Activated CD8-positive, alpha-beta T cell treated with anti-CD3 and anti-CD28 coated beads for 36 hours (primary cell): Measurements from ENCODE around the gene SYK. TPM values are rescaled to one million over a fixed set of nuclear protein-coding genes. Genes with fewer than 3 reads are reported as not detected.

Source experiments
- ATAC-seq: fragments of 200-7000 bp; cut with Tn5 transposase; one replicate; pipeline ENCODE4 v1.10.0; 2021; ENCODE audit warnings: mild to moderate bottlenecking, moderate library complexity
- CTCF ChIA-PET: fragments of 350-600 bp; sonication (Branson Sonifier 250); formaldehyde crosslinking; loops from one replicate; lab custom pipeline; 2021; ENCODE audit warnings: antibody characterized with exemption; lab: Charles Lee
- POLR2A ChIA-PET: fragments of 350-600 bp; sonication (Branson Sonifier 250); formaldehyde crosslinking; loops from one replicate; lab custom pipeline; 2021; ENCODE audit warnings: antibody characterized with exemption; lab: Charles Lee
- DNase-seq: peaks from one replicate; pipeline ENCODE4 v3.0.0-alpha.2; 2020
- H3K27ac Mint-ChIP-seq: one replicate; pipeline ENCODE4 v1.8.0; 2021; ENCODE audit warnings: mild to moderate bottlenecking, mixed read lengths
- H3K27me3 Mint-ChIP-seq: one replicate; pipeline ENCODE4 v1.8.0; 2021; ENCODE audit warnings: mixed read lengths
- H3K36me3 Mint-ChIP-seq: one replicate; pipeline ENCODE4 v1.8.0; 2021; ENCODE audit warnings: low read depth, mixed read lengths
- H3K4me1 Mint-ChIP-seq: one replicate; pipeline ENCODE4 v1.8.0; 2021; ENCODE audit warnings: low read depth, mixed read lengths
- H3K4me3 Mint-ChIP-seq: one replicate; pipeline ENCODE4 v1.8.0; 2021; ENCODE audit warnings: mild to moderate bottlenecking, moderate library complexity, mixed read lengths
- H3K9me3 Mint-ChIP-seq: one replicate; pipeline ENCODE4 v1.8.0; 2021; ENCODE audit warnings: mixed read lengths
- intact Hi-C: fragments of 100-400 bp; cut with micrococcal nuclease; formaldehyde crosslinking; loops from one replicate; pipeline ENCODE4 v1.10.0; 2022
- total RNA-seq, 2 experiments: library from RNA; stranded (reverse); gene quantifications; one replicate each; pipeline ENCODE4 v1.2.3, GENCODE V29; 2021
- TF ChIP-seq, protein P1 (sequence below): fragments of 200-600 bp; IDR thresholded peaks from one replicate; pipeline ENCODE4 v1.8.0; 2022; ENCODE audit warnings: antibody characterized with exemption, mild to moderate bottlenecking

The SYK gene
- total RNA-seq, 2 experiments from 2014 or later: 0.20 to 0.56 TPM

GRCh38 chr9:90838098-90838497, 36.5 kb downstream of the SYK start:
- TF ChIP-seq, protein P1, sequence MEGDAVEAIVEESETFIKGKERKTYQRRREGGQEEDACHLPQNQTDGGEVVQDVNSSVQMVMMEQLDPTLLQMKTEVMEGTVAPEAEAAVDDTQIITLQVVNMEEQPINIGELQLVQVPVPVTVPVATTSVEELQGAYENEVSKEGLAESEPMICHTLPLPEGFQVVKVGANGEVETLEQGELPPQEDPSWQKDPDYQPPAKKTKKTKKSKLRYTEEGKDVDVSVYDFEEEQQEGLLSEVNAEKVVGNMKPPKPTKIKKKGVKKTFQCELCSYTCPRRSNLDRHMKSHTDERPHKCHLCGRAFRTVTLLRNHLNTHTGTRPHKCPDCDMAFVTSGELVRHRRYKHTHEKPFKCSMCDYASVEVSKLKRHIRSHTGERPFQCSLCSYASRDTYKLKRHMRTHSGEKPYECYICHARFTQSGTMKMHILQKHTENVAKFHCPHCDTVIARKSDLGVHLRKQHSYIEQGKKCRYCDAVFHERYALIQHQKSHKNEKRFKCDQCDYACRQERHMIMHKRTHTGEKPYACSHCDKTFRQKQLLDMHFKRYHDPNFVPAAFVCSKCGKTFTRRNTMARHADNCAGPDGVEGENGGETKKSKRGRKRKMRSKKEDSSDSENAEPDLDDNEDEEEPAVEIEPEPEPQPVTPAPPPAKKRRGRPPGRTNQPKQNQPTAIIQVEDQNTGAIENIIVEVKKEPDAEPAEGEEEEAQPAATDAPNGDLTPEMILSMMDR: no peak
- H3K9me3 Mint-ChIP-seq: no peaks in the 10 kb centered on the region
- DNase-seq (no peak), ATAC-seq (no peak)
- H3K27me3 Mint-ChIP-seq: no peaks in the 10 kb centered on the region
- ChIA-PET POLR2A (no interaction called here), CTCF (interaction anchor here (1.1 to 1.3 kb wide), 2 partner anchors 13 to 28 kb away, joined by 4 read pairs; no protein-coding TSS in a partner anchor)
- H3K4me1 Mint-ChIP-seq: no peaks in the 10 kb centered on the region
- H3K4me3 Mint-ChIP-seq: no peak overlapping the region
- H3K27ac Mint-ChIP-seq: no peak overlapping the region
- H3K36me3 Mint-ChIP-seq: no peaks in the 10 kb centered on the region
- intact Hi-C loops: no loop called here

DNA sequence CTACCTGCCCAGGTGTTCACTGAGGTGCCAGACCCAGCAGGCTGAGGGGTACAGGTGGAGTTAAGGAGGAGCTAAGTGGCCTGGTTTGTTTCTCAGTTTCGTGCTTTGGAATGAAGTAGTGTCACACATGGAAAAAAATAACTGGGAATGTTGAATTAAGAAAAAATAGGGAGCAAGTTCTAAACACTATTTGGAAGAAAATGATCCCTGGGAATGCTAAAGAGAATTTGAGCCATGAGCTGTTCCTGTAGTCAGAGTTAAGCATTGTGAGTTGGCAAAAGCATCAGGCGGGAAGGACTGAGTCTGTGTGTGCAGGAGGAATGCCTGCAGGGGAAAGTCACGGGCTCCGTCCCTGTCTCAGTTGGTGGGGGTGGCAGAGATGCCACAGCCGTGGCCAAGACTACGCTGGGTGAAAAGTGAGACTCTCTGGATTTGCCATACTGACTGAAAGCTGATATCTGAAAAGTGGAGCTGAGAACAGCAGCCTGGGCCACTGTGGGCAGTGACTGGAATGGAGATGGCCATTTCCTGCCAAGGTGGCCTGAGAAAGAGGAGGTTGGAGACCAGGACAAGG, 37.0 kb downstream of the SYK start:
- H3K27me3 Mint-ChIP-seq: no peaks in the 10 kb centered on the region
- H3K4me1 Mint-ChIP-seq: no peaks in the 10 kb centered on the region
- no peaks in the 10 kb centered on the region for H3K9me3 Mint-ChIP-seq
- no peak overlapping the region for H3K4me3 Mint-ChIP-seq
- ATAC-seq (no peak), DNase-seq (no peak)
- H3K36me3 Mint-ChIP-seq: no peaks in the 10 kb centered on the region
- intact Hi-C loops: no loop called here
- no peak overlapping the region for H3K27ac Mint-ChIP-seq
- TF ChIP-seq, protein P1: no peak
- ChIA-PET POLR2A (no interaction called here), CTCF (interaction anchor here (1.1 to 1.3 kb wide), 2 partner anchors 13 to 27 kb away, joined by 4 read pairs; no protein-coding TSS in a partner anchor)

- DNase-seq: no peak
- H3K4me3 Mint-ChIP-seq: no peak overlapping the region
- H3K4me1 Mint-ChIP-seq: no peaks in the 10 kb centered on the region
- ChIA-PET POLR2A (no interaction called here), CTCF (interaction anchor here (1.1 to 1.3 kb wide), 2 partner anchors 12 to 27 kb away, joined by 4 read pairs; no protein-coding TSS in a partner anchor)
- H3K27ac Mint-ChIP-seq: no peak overlapping the region
- TF ChIP-seq, protein P1: no peak
- H3K27me3 Mint-ChIP-seq: no peaks in the 10 kb centered on the region
- intact Hi-C loops: no loop called here
- no peaks in the 10 kb centered on the region for H3K9me3 Mint-ChIP-seq
- no peak for ATAC-seq
- H3K36me3 Mint-ChIP-seq: no peaks in the 10 kb centered on the region
Observed at GRCh38 chr9:90839183-90839728, 37.6 kb downstream of the SYK start.

DNA sequence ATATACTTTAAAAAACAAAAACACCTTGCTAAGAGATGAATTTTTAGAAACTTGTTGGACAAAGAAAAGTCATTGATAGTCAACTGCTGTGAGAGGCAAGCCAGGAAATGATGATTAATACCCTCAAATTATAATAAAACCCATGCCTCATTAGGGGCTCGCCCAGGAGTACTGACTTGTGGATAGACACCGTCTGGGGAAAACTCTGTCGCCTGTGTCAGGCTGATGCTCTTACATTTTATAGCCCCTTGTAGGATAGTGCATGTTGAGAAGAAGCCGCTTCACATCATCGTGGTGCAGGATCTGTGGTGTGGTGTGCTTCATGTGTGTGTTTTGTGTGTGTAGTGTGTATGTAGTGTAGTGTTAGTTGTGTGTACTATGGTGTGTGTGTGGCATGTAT, 39.1 kb downstream of the SYK start:
- ChIA-PET POLR2A (no interaction called here), CTCF (no interaction called here)
- Mint-ChIP-seq H3K36me3 (no peaks in the 10 kb centered on the region), H3K27me3 (no peaks in the 10 kb centered on the region), H3K9me3 (no peaks in the 10 kb centered on the region), H3K4me3 (no peak overlapping the region), H3K4me1 (no peaks in the 10 kb centered on the region), H3K27ac (no peak overlapping the region)
- intact Hi-C loops: no loop called here
- DNase-seq (no peak), ATAC-seq (no peak)
- TF ChIP-seq, protein P1: no peak

DNA sequence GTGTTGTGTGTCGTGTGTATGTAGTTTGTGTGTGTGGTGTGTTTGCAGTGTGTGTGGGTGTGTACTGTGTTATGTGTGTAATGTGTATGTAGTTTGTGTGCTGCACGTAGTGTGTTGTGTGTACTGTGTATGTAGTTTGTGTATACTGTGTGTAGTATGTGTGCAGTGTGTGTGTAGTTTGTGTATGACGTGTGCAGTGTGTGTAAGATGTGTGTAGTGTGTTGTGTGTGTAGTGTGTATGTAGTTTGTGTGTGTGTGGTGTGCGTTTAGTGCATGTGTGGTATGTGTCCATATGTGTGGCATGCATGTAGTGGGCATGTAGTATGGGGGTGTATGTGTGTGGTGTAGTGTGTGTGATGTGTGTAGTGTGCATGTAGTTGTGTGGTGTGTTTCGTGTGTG, 39.6 kb downstream of the SYK start:
- Mint-ChIP-seq H3K4me3 (no peak overlapping the region), H3K27ac (no peak overlapping the region), H3K9me3 (no peaks in the 10 kb centered on the region), H3K4me1 (no peaks in the 10 kb centered on the region), H3K36me3 (no peaks in the 10 kb centered on the region), H3K27me3 (no peaks in the 10 kb centered on the region)
- ATAC-seq (no peak), DNase-seq (no peak)
- intact Hi-C loops: no loop called here
- POLR2A ChIA-PET: no interaction called here
- CTCF ChIA-PET: no interaction called here
- TF ChIP-seq, protein P1: no peak
